Measurements from ENCODE around the gene IGSF8. TPM values are rescaled to one million over a fixed set of nuclear protein-coding genes. Genes with fewer than 3 reads are reported as not detected.

IGSF8 gene
- total and polyA plus RNA-seq, 12 donors = 9.7 to 42.9 (median 24.1) TPM

- 92 to 96% (median 92%) methylated on average over 2 of the region's 2 CpGs; no CpG with 5 or more reads in 1 of the 4 donors for WGBS, 4 donors
- peak overlapping the region in 4 of 5 donors; percentile 84 to 90 (median 88) for H3K27ac ChIP-seq
- TF ChIP-seq, protein P1, sequence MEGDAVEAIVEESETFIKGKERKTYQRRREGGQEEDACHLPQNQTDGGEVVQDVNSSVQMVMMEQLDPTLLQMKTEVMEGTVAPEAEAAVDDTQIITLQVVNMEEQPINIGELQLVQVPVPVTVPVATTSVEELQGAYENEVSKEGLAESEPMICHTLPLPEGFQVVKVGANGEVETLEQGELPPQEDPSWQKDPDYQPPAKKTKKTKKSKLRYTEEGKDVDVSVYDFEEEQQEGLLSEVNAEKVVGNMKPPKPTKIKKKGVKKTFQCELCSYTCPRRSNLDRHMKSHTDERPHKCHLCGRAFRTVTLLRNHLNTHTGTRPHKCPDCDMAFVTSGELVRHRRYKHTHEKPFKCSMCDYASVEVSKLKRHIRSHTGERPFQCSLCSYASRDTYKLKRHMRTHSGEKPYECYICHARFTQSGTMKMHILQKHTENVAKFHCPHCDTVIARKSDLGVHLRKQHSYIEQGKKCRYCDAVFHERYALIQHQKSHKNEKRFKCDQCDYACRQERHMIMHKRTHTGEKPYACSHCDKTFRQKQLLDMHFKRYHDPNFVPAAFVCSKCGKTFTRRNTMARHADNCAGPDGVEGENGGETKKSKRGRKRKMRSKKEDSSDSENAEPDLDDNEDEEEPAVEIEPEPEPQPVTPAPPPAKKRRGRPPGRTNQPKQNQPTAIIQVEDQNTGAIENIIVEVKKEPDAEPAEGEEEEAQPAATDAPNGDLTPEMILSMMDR (IDR thresholded peaks at IDR 0.05) = no peak
- TF ChIP-seq POLR2A (IDR thresholded peaks at IDR 0.05) = no peak
These were observed 1.4 kb upstream of the IGSF8 start for GRCh38 chr1:160099716-160100375.

GRCh38 chr1:160098852-160099561 lies 588 bp upstream of the IGSF8 start:
- Histone ChIP-seq H3K36me3 (replicated peaks in 1 of 2) (peaks cover 0 to 7% of the 10 kb centered on the region in 2 donors), H3K4me3 (peak overlapping the region in 3 of 4 donors; percentile 27 to 85 (median 54)), H3K27ac (peak overlapping the region; percentile 55 to 90 (median 86)), H3K4me1 (replicated peaks in 1 of 2) (peaks cover 10 to 18% of the 10 kb centered on the region in 2 donors), H3K9me3 (replicated peaks in 1 of 3) (no peaks in the 10 kb centered on the region), H3K27me3 (no peaks in the 10 kb centered on the region)
- peak; percentile 98 to 99 (median 98) for DNase-seq
- TF ChIP-seq, protein P1 (IDR thresholded peaks at IDR 0.05) = no peak
- peak in 1 of 2 donors; percentile 71 for TF ChIP-seq POLR2A (IDR thresholded peaks at IDR 0.05)
- WGBS, 4 donors = 2 to 5% (median 4%) methylated on average over 6 to 38 of the region's 40 CpGs
- intact Hi-C loops (cut with DNase I) = loop anchor here in 1 of 2 donors (10.0 kb wide), 1 partner anchor 154 kb away; the partner anchor contains the start of gene IGSF9

More at GRCh38 chr1:160099716-160100375, 1.4 kb upstream of the IGSF8 start:
- Histone ChIP-seq H3K9me3 (replicated peaks in 1 of 3) (no peaks in the 10 kb centered on the region), H3K4me3 (no peak overlapping the region), H3K4me1 (replicated peaks in 1 of 2) (peaks cover 10 to 18% of the 10 kb centered on the region in 2 donors), H3K36me3 (replicated peaks in 1 of 2) (no peaks in the 10 kb centered on the region), H3K27me3 (no peaks in the 10 kb centered on the region)
- no peak for DNase-seq
- intact Hi-C loops (cut with DNase I) = loop anchor here in 1 of 2 donors (10.0 kb wide), 2 partner anchors 155 kb away; partner anchors contain the start of gene IGSF9

DNA sequence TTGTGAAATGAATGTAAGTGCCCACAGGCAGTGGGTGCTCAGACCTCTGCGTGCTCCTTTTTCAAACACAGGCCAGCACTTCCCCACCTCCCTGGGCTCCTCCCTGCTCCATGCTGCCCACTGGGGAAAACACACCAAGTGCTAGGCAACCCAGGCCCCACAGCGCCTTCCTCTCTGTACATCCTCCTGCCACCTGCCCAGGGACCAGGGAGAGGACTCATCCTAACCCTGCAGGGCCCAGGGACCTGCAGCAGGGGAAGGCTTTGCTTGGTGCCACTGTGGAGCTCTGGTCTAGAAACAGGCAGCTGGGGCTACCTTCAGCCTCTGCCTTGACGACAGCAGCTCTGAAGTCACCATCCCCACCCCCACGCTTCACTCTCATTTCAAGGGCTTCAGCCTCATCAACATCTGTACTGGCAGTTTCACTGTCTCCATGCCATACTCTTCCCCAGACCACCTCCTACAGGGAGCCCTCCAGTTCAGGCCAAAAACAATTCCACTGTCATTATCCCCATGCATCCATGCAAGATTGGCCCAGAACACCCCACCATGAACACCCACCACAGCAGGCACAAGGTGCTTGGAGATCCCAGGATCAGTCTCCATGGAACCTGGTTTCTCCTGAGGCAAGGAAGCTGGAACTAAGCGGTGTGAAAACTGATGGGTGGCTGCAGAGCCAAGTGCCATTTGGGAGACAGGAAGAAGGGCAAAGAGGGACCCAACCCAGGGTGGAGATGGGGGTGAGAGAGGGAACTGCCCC lies 1.1 kb downstream of the IGSF8 start:
- Histone ChIP-seq H3K4me3 (peak overlapping the region in 2 of 4 donors; percentile 54 to 76), H3K27me3 (no peaks in the 10 kb centered on the region), H3K27ac (peak overlapping the region in 1 of 5 donors; percentile 79), H3K36me3 (replicated peaks in 1 of 2) (peaks cover 0 to 9% of the 10 kb centered on the region in 2 donors), H3K4me1 (replicated peaks in 1 of 2) (peaks cover 10 to 18% of the 10 kb centered on the region in 2 donors), H3K9me3 (replicated peaks in 1 of 3) (no peaks in the 10 kb centered on the region)
- intact Hi-C loops (cut with DNase I) = loop anchor here in 1 of 2 donors (10.0 kb wide), 1 partner anchor 153 kb away; the partner anchor contains the start of gene IGSF9
- TF ChIP-seq, protein P1 (IDR thresholded peaks at IDR 0.05) = no peak
- no peak for TF ChIP-seq POLR2A (IDR thresholded peaks at IDR 0.05)
- peak in 1 of 7 donors; percentile 66 for DNase-seq
- 59 to 74% (median 68%) methylated on average over 3 to 5 of the region's 5 CpGs for WGBS, 4 donors
